ENCODE results near the gene MAP1LC3C. TPM values are rescaled to one million over a fixed set of nuclear protein-coding genes. Genes with fewer than 3 reads are reported as not detected.
"Not testable (repeated sequence)": the region's sequence is repeated elsewhere in the genome, so short reads cannot be mapped to it uniquely, and the experiment has no call there.

Gene MAP1LC3C
- total RNA-seq, 4 donors from 2014 or later: 5.4 to 19.3 (median 11.6) TPM

DNA sequence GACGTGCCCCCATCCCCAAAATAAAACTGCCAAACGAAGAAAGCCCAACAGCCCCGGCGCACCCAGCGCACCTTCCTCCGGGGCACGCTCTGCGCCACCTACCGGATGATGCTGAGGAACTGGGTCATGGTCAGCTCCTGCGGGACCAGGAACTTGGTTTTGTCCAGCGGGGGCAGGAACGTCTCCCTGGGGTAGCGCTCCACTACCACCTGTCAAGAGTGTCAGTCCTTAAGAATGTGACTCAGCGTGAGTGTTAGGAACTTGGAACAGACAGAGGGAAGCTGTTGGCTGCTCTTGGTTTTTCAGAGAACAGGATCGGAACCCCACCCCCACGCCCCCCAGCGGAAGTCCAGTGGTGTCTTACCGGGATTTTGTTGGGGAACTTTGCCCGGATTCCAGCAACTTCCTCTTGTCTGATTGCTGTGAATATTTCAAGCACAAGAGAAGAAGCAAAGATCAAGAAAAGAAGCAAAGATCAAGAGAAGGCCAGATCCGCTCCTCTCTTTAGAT lies 431 bp downstream of the MAP1LC3C start:
- DNase-seq (ENCODE audit: extremely low spot score): peak; percentile 94
- H3K27ac ChIP-seq (replicated peaks in 1 of 4): peak overlapping the region; percentile 47 to 62 (median 52)
- H3K27me3 ChIP-seq: no peaks in the 10 kb centered on the region
- H3K4me3 ChIP-seq: peak overlapping the region; percentile 36 to 54 (median 38)
- H3K4me1 ChIP-seq: peaks cover 0 to 14% (median 12%) of the 10 kb centered on the region in 4 donors
- H3K36me3 ChIP-seq: no peaks in the 10 kb centered on the region
- TF ChIP-seq POLR2AphosphoS5 (IDR thresholded peaks at IDR 0.05) (peak in 1 of 2 donors; percentile 17), POLR2A (IDR thresholded peaks at IDR 0.05; ENCODE audit: low read depth) (no peak), EP300 (IDR thresholded peaks at IDR 0.05) (no peak)
- TF ChIP-seq, protein P1, sequence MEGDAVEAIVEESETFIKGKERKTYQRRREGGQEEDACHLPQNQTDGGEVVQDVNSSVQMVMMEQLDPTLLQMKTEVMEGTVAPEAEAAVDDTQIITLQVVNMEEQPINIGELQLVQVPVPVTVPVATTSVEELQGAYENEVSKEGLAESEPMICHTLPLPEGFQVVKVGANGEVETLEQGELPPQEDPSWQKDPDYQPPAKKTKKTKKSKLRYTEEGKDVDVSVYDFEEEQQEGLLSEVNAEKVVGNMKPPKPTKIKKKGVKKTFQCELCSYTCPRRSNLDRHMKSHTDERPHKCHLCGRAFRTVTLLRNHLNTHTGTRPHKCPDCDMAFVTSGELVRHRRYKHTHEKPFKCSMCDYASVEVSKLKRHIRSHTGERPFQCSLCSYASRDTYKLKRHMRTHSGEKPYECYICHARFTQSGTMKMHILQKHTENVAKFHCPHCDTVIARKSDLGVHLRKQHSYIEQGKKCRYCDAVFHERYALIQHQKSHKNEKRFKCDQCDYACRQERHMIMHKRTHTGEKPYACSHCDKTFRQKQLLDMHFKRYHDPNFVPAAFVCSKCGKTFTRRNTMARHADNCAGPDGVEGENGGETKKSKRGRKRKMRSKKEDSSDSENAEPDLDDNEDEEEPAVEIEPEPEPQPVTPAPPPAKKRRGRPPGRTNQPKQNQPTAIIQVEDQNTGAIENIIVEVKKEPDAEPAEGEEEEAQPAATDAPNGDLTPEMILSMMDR (IDR thresholded peaks at IDR 0.05): peak; percentile 40 to 52 (median 51)
- WGBS: 13% methylated on average over 18 of the region's 20 CpGs
- H3K9me3 ChIP-seq: no peaks in the 10 kb centered on the region
- intact Hi-C loops (cut with DNase I): loop anchor here (5.0 kb wide), 1 partner anchor 386 kb away; no protein-coding TSS in a partner anchor

DNA sequence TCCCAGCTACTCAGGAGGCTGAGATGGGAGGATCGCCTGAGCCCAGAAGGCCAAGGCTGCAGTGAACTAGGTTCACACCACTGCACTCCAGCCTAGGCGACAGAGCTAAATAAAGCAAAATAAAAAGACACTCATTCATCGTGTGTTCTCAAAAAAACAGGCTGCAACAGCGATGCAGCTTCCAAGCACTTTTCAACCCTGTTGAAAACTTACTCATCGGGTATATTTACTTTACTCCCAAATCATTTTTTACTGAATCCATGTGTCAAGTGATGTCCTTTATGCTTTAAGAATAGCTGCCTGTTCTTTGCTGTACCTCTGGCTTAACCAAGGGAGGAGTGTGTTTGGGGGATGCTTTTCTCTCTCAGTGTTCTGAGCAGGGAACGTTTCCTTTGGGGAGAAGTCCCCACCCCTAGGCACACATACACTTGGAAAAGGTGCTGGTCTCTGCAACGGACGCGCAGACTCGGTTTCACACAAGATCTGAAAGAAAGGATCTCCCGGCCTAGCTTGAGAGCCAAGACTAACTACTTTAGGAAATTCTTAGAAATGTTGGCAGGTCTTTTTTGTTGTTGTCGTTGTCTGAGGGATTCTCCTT lies 1.4 kb downstream of the MAP1LC3C start:
- intact Hi-C loops (cut with DNase I): loop anchor here (5.0 kb wide), 1 partner anchor 385 kb away; no protein-coding TSS in a partner anchor
- DNase-seq (ENCODE audit: extremely low spot score): no peak
- Histone ChIP-seq H3K9me3 (no peaks in the 10 kb centered on the region), H3K36me3 (no peaks in the 10 kb centered on the region), H3K4me3 (no peak overlapping the region), H3K27ac (replicated peaks in 1 of 4) (peak overlapping the region in 3 of 4 donors; percentile 15 to 47 (median 47)), H3K27me3 (no peaks in the 10 kb centered on the region), H3K4me1 (peaks cover 0 to 14% (median 12%) of the 10 kb centered on the region in 4 donors)
- 57% methylated on average over 12 of the region's 12 CpGs for WGBS
- TF ChIP-seq POLR2A (IDR thresholded peaks at IDR 0.05; ENCODE audit: low read depth) (no peak), EP300 (IDR thresholded peaks at IDR 0.05) (no peak), POLR2AphosphoS5 (IDR thresholded peaks at IDR 0.05) (no peak)
- TF ChIP-seq, protein P1 (IDR thresholded peaks at IDR 0.05): no peak

DNA sequence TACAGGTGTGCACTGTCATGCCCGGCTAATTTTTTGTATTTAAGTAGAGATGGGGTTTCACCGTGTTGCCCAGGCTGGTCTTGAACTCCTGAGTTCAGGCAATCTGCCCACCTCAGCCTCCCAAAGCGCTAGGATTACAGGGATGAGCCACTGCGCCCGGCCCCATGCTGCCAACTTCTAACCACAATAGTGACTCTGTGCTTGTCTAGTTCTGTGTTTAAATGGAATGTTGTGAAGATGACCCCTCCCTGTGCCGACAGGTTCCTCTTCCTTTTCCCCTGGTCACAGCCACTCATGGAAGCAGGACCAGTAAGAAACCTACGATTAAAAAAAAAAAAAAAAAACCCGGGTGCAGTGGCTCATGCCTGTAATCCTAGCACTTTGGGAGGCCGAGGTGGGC lies 4.7 kb downstream of the MAP1LC3C start:
- H3K9me3 ChIP-seq: no peaks in the 10 kb centered on the region
- no peaks in the 10 kb centered on the region for H3K36me3 ChIP-seq
- intact Hi-C loops (cut with DNase I): no loop called here
- DNase-seq (ENCODE audit: extremely low spot score): no peak
- no peak overlapping the region for H3K27ac ChIP-seq (replicated peaks in 1 of 4)
- H3K4me3 ChIP-seq: no peak overlapping the region
- peaks cover 0 to 12% (median 11%) of the 10 kb centered on the region in 4 donors for H3K4me1 ChIP-seq
- no peak for TF ChIP-seq POLR2AphosphoS5 (IDR thresholded peaks at IDR 0.05)
- no peak for TF ChIP-seq EP300 (IDR thresholded peaks at IDR 0.05)
- TF ChIP-seq, protein P1 (IDR thresholded peaks at IDR 0.05): no peak
- TF ChIP-seq POLR2A (IDR thresholded peaks at IDR 0.05; ENCODE audit: low read depth): no peak
- WGBS: 96% methylated on average over 9 of the region's 9 CpGs
- H3K27me3 ChIP-seq: no peaks in the 10 kb centered on the region

DNA sequence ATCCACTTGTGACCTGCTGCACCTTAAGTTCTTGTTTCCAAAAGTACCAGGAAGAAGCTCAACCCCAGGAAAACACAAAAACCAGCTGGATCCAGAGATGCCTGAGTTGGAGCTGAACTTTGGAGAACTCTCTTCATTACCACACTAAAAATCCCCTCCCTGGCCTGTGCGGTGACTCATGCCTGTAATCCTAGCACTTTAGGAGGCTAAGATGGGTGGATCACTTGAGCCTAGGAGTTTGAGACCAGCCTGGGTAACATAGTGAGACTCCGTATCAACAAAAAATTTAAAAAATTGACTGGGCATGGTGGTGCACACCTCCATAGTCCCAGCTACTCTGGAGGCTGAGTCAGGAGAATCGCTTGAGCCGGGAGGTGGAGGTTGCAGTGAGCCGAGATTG lies 6.2 kb downstream of the MAP1LC3C start:
- no peak for TF ChIP-seq POLR2A (IDR thresholded peaks at IDR 0.05; ENCODE audit: low read depth)
- no peak overlapping the region for H3K4me3 ChIP-seq
- WGBS: 89% methylated on average over 5 of the region's 5 CpGs
- intact Hi-C loops (cut with DNase I): no loop called here
- no peak for DNase-seq (ENCODE audit: extremely low spot score)
- no peaks in the 10 kb centered on the region for H3K36me3 ChIP-seq
- H3K27me3 ChIP-seq: no peaks in the 10 kb centered on the region
- H3K9me3 ChIP-seq: no peaks in the 10 kb centered on the region
- H3K27ac ChIP-seq (replicated peaks in 1 of 4): no peak overlapping the region
- no peaks in the 10 kb centered on the region for H3K4me1 ChIP-seq

DNA sequence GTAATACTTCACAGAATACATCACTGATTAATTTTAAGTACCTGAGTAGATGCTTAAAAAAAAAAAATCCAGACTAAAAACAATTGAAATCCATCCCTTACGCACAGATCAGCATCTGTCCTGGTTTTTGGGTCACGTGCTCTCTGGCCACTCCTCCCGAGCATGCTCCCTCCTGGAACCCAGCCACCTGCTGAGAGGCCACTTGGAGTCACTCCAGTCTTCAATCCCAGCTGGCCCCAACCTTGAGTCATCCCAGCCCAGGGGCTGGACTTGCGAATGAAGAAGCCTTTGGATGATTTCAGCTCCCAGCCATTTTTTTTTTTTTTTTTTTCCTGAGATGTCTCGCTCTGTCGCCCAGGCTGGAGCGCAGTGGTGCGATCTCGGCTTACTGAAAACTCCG lies 8.9 kb downstream of the MAP1LC3C start:
- H3K4me1 ChIP-seq: no peaks in the 10 kb centered on the region
- H3K4me3 ChIP-seq: no peak overlapping the region
- intact Hi-C loops (cut with DNase I): no loop called here
- no peak overlapping the region for H3K27ac ChIP-seq (replicated peaks in 1 of 4)
- no peaks in the 10 kb centered on the region for H3K9me3 ChIP-seq
- H3K36me3 ChIP-seq: no peaks in the 10 kb centered on the region
- no peak for TF ChIP-seq EP300 (IDR thresholded peaks at IDR 0.05)
- TF ChIP-seq POLR2AphosphoS5 (IDR thresholded peaks at IDR 0.05): peak in 1 of 2 donors; percentile 41
- no peak for DNase-seq (ENCODE audit: extremely low spot score)
- WGBS: 61% methylated on average over 10 of the region's 10 CpGs
- no peaks in the 10 kb centered on the region for H3K27me3 ChIP-seq

DNA sequence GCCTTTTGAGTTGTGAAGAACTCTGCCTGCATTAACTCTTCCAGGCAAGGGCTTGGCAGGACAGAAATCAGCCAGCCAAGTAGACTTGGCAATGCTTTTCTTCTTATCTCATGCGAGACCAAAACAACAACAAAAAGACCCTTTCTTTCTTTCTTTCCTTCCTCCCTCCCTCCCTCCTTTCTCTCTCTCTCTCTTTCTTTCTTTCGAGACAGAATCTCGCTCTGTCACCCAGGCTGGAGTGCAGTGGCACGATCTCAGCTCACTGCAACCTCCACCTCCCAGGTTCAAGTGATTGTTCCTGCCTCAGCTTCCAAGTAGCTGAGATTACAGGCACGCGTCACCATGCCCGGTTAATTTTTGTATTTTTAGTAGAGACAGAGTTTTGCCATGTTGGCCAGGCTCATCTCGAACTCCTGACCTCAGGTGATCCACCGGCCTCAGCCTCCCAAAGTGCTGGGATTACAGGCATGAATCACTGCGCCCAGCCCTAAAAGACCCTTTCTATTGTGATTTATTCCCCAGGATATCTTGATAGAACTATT lies 10.4 kb downstream of the MAP1LC3C start:
- 80% methylated on average over 10 of the region's 10 CpGs for WGBS
- H3K4me1 ChIP-seq; H3K9me3 ChIP-seq; H3K36me3 ChIP-seq; intact Hi-C loops (cut with DNase I); DNase-seq (ENCODE audit: extremely low spot score); H3K27ac ChIP-seq (replicated peaks in 1 of 4); H3K4me3 ChIP-seq; H3K27me3 ChIP-seq: not testable (repeated sequence)
